ENCODE results near the gene LRRFIP1. TPM values are rescaled to one million over a fixed set of nuclear protein-coding genes. Genes with fewer than 3 reads are reported as not detected.

The LRRFIP1 gene
- polyA plus RNA-seq, 1 experiment: 50.4 TPM

GRCh38 chr2:237765875-237766274 is 138.5 kb downstream of the LRRFIP1 start:
- peaks cover 3% of the 10 kb centered on the region for H3K36me3 ChIP-seq (ENCODE audit: control insufficient read depth, insufficient read depth, low read length)
- H3K4me3 ChIP-seq (ENCODE audit: low read depth, low read length): no peak overlapping the region
- TF ChIP-seq CTCF (IDR thresholded peaks at IDR 0.05; ENCODE audit: insufficient read depth, low read depth, low read length): no peak
- H3K27me3 ChIP-seq (ENCODE audit: control insufficient read depth, insufficient read depth, low read length): no peaks in the 10 kb centered on the region
- ChIA-PET CTCF (interaction anchor here (1.0 to 1.7 kb wide), 4 partner anchors 9 to 253 kb away, joined by 3 to 5 read pairs (median 4); no protein-coding TSS in a partner anchor), POLR2A (no interaction called here)
- DNase-seq (ENCODE audit: low read depth): no peak

- Histone ChIP-seq H3K36me3 (ENCODE audit: control insufficient read depth, insufficient read depth, low read length) (peaks cover 4% of the 10 kb centered on the region), H3K4me3 (ENCODE audit: low read depth, low read length) (no peak overlapping the region), H3K27me3 (ENCODE audit: control insufficient read depth, insufficient read depth, low read length) (no peaks in the 10 kb centered on the region)
- POLR2A ChIA-PET: no interaction called here
- TF ChIP-seq CTCF (IDR thresholded peaks at IDR 0.05; ENCODE audit: insufficient read depth, low read depth, low read length): no peak
- CTCF ChIA-PET: interaction anchor here (1.0 to 1.7 kb wide), 4 partner anchors 9 to 254 kb away, joined by 3 to 5 read pairs (median 4); no protein-coding TSS in a partner anchor
- DNase-seq (ENCODE audit: low read depth): no peak
These were observed 139.0 kb downstream of the LRRFIP1 start for GRCh38 chr2:237766340-237766739.

DNA sequence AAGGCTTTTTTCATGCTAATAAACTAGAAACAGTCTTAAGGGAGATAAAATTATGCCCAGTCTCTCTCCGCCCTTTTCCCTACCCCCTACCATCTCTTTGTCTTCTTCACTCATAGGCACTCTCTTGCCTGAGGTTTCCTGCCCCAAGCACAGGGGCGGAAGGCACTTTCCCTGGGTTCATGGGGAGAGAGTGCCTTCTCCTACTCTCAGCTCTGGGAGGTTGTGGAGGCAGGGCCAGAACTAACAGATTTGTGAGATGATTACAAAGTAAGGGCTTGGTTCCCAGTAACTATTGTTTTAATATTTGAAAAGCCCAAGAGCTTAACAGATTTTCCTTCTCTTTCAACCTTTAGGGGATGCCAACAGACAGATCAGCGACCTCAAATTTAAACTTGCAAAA is 145.1 kb downstream of the LRRFIP1 start:
- POLR2A ChIA-PET: no interaction called here
- no peak for TF ChIP-seq CTCF (IDR thresholded peaks at IDR 0.05; ENCODE audit: insufficient read depth, low read depth, low read length)
- CTCF ChIA-PET: interaction anchor here (1.6 to 3.9 kb wide), 2 partner anchors 10 to 190 kb away, joined by 4 to 32 read pairs; no protein-coding TSS in a partner anchor
- peaks cover 15% of the 10 kb centered on the region for H3K36me3 ChIP-seq (ENCODE audit: control insufficient read depth, insufficient read depth, low read length)
- H3K27me3 ChIP-seq (ENCODE audit: control insufficient read depth, insufficient read depth, low read length): no peaks in the 10 kb centered on the region
- H3K4me3 ChIP-seq (ENCODE audit: low read depth, low read length): no peak overlapping the region
- DNase-seq (ENCODE audit: low read depth): no peak

DNA sequence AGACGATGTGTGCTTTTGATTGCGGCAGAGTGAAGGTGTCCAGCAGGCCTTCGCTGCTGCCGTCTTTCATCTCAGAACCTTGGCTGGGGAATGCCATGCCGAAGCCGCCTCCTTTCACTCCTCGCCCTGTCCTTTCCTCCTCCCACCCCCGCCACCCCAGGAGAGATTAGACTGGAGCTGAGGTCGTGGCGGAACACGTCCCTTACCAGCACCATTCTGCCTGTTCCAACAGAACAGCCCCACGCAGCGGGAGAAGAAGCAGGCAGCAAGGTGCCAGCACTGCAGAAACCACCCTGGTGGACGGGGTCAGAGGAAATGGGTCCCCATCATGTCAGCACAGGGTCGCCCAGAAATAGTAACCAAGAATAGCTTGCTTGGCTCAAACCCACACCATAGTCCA is 146.4 kb downstream of the LRRFIP1 start:
- no peaks in the 10 kb centered on the region for H3K27me3 ChIP-seq (ENCODE audit: control insufficient read depth, insufficient read depth, low read length)
- peaks cover 19% of the 10 kb centered on the region for H3K36me3 ChIP-seq (ENCODE audit: control insufficient read depth, insufficient read depth, low read length)
- H3K4me3 ChIP-seq (ENCODE audit: low read depth, low read length): no peak overlapping the region
- no peak for DNase-seq (ENCODE audit: low read depth)
- ChIA-PET POLR2A (no interaction called here), CTCF (interaction anchor here (0.9 to 3.9 kb wide), 7 partner anchors 9 to 490 kb away, joined by 3 to 32 read pairs (median 4); no protein-coding TSS in a partner anchor)
- no peak for TF ChIP-seq CTCF (IDR thresholded peaks at IDR 0.05; ENCODE audit: insufficient read depth, low read depth, low read length)

DNA sequence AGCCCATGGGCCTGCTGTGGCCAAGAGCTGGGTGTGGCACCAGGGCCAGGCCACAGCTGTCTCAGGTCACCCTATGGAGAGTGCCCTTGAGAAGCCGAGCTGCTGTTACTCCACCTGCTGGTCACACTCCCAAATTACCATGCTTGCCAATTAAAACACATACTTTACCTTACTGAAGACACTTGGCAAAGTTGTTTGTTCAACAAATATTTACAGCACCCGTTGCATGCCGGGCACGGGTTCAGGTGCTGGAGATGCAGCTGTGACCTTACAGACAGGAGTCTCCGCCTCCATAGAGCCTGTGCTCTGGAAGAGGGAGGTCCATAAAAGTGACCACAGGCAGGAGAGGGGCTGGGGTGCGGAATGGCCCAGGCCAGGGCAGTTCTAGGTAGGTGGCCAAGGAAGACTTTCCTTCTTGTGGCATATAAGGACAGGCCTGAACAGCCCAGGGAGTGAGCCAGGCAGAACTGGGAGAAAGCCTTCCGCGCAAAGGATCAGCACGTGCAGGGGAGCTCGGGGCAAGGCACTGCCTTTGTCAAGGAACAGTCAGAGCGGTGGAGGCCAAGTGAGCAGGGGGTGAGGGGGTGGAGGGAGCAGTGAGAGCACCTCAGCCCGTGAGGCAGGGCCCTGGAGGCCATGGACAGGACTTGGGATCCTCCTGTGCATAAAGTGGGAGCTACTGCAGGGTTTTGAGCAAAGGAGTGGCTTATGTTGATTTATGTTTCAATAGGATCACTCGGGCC is 147.6 kb downstream of the LRRFIP1 start:
- peak; percentile 70 for TF ChIP-seq CTCF (IDR thresholded peaks at IDR 0.05; ENCODE audit: insufficient read depth, low read depth, low read length)
- CTCF ChIA-PET: interaction anchor here (0.9 to 3.9 kb wide), 12 partner anchors 9 to 489 kb away, joined by 3 to 32 read pairs (median 5); no protein-coding TSS in a partner anchor
- H3K4me3 ChIP-seq (ENCODE audit: low read depth, low read length): no peak overlapping the region
- H3K36me3 ChIP-seq (ENCODE audit: control insufficient read depth, insufficient read depth, low read length): peaks cover 29% of the 10 kb centered on the region
- H3K27me3 ChIP-seq (ENCODE audit: control insufficient read depth, insufficient read depth, low read length): no peaks in the 10 kb centered on the region
- DNase-seq (ENCODE audit: low read depth): no peak
- POLR2A ChIA-PET: no interaction called here
